SK-N-SH (cell line): Measurements from ENCODE around the gene FAM3C.

Experiments used
- EP300 ChIP-seq, 2 experiments: IDR thresholded peaks; 2 replicates each; pipeline versions ENCODE4 v1.4.0 to v1.6.1; 2012; ENCODE audit warnings: borderline replicate concordance in 1 of 2, low read depth in 1 of 2, low read length in 1 of 2
- JUND ChIP-seq: IDR thresholded peaks from 2 replicates; pipeline ENCODE4 v1.4.0; 2012
- MXI1 ChIP-seq: IDR thresholded peaks from 2 replicates; pipeline ENCODE4 v1.6.1; 2012; ENCODE audit warnings: mild to moderate bottlenecking, low read depth, low read length, improper control_type of control experiment
- POLR2AphosphoS5 ChIP-seq: IDR thresholded peaks from 2 replicates; pipeline ENCODE4 v1.6.1; 2012; ENCODE audit warnings: low read depth, low read length
- RFX5 ChIP-seq: IDR thresholded peaks from 2 replicates; pipeline ENCODE4 v1.6.1; 2012; ENCODE audit warnings: mild to moderate bottlenecking, improper control_type of control experiment, low read length
- SMC3 ChIP-seq: IDR thresholded peaks from 2 replicates; pipeline ENCODE4 v1.6.1; 2012; ENCODE audit warnings: low read depth, low read length, improper control_type of control experiment
- TAF1 ChIP-seq: IDR thresholded peaks from 2 replicates; pipeline ENCODE4 v1.6.1; 2012; ENCODE audit warnings: low read depth, mild to moderate bottlenecking, low read length, moderate library complexity, borderline replicate concordance
- ZBTB33 ChIP-seq: IDR thresholded peaks from 2 replicates; pipeline ENCODE4 v1.4.0; 2012; ENCODE audit warnings: low read depth, borderline replicate concordance
- TF ChIP-seq, protein P1 (sequence below): fragments of 200-600 bp; sonication (generic); IDR thresholded peaks from 2 replicates; pipeline ENCODE4 v1.6.1; 2017; ENCODE audit warnings: antibody characterized with exemption, mild to moderate bottlenecking, moderate library complexity
- TF ChIP-seq, protein P2 (sequence below): IDR thresholded peaks from 2 replicates; pipeline ENCODE4 v1.6.1; 2012; ENCODE audit warnings: mild to moderate bottlenecking, low read depth, low read length, moderate library complexity
- TF ChIP-seq, protein P3 (sequence below): fragments of 150-350 bp; IDR thresholded peaks from 2 replicates; pipeline ENCODE4 v1.6.1; 2017; ENCODE audit warnings: antibody characterized with exemption, low read length, low read depth, borderline replicate concordance
- TF ChIP-seq, protein P4 (sequence below): fragments of 150-350 bp; IDR thresholded peaks from 2 replicates; pipeline ENCODE4 v1.6.1; 2016; ENCODE audit warnings: mild to moderate bottlenecking, low read depth, low read length

- TF ChIP-seq, protein P1, sequence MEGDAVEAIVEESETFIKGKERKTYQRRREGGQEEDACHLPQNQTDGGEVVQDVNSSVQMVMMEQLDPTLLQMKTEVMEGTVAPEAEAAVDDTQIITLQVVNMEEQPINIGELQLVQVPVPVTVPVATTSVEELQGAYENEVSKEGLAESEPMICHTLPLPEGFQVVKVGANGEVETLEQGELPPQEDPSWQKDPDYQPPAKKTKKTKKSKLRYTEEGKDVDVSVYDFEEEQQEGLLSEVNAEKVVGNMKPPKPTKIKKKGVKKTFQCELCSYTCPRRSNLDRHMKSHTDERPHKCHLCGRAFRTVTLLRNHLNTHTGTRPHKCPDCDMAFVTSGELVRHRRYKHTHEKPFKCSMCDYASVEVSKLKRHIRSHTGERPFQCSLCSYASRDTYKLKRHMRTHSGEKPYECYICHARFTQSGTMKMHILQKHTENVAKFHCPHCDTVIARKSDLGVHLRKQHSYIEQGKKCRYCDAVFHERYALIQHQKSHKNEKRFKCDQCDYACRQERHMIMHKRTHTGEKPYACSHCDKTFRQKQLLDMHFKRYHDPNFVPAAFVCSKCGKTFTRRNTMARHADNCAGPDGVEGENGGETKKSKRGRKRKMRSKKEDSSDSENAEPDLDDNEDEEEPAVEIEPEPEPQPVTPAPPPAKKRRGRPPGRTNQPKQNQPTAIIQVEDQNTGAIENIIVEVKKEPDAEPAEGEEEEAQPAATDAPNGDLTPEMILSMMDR, result no peak
- no peak for TF ChIP-seq JUND
- TF ChIP-seq RFX5, result no peak
- TF ChIP-seq, protein P2, sequence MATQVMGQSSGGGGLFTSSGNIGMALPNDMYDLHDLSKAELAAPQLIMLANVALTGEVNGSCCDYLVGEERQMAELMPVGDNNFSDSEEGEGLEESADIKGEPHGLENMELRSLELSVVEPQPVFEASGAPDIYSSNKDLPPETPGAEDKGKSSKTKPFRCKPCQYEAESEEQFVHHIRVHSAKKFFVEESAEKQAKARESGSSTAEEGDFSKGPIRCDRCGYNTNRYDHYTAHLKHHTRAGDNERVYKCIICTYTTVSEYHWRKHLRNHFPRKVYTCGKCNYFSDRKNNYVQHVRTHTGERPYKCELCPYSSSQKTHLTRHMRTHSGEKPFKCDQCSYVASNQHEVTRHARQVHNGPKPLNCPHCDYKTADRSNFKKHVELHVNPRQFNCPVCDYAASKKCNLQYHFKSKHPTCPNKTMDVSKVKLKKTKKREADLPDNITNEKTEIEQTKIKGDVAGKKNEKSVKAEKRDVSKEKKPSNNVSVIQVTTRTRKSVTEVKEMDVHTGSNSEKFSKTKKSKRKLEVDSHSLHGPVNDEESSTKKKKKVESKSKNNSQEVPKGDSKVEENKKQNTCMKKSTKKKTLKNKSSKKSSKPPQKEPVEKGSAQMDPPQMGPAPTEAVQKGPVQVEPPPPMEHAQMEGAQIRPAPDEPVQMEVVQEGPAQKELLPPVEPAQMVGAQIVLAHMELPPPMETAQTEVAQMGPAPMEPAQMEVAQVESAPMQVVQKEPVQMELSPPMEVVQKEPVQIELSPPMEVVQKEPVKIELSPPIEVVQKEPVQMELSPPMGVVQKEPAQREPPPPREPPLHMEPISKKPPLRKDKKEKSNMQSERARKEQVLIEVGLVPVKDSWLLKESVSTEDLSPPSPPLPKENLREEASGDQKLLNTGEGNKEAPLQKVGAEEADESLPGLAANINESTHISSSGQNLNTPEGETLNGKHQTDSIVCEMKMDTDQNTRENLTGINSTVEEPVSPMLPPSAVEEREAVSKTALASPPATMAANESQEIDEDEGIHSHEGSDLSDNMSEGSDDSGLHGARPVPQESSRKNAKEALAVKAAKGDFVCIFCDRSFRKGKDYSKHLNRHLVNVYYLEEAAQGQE, result no peak
- TF ChIP-seq SMC3, result no peak
- no peak for TF ChIP-seq ZBTB33
- TF ChIP-seq POLR2AphosphoS5, result no peak
- TF ChIP-seq MXI1, result no peak
- TF ChIP-seq TAF1, result no peak
- TF ChIP-seq, protein P3, sequence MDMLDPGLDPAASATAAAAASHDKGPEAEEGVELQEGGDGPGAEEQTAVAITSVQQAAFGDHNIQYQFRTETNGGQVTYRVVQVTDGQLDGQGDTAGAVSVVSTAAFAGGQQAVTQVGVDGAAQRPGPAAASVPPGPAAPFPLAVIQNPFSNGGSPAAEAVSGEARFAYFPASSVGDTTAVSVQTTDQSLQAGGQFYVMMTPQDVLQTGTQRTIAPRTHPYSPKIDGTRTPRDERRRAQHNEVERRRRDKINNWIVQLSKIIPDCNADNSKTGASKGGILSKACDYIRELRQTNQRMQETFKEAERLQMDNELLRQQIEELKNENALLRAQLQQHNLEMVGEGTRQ, result no peak
- TF ChIP-seq, protein P4, sequence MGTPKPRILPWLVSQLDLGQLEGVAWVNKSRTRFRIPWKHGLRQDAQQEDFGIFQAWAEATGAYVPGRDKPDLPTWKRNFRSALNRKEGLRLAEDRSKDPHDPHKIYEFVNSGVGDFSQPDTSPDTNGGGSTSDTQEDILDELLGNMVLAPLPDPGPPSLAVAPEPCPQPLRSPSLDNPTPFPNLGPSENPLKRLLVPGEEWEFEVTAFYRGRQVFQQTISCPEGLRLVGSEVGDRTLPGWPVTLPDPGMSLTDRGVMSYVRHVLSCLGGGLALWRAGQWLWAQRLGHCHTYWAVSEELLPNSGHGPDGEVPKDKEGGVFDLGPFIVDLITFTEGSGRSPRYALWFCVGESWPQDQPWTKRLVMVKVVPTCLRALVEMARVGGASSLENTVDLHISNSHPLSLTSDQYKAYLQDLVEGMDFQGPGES, result no peak
- no peak for TF ChIP-seq EP300 (IDR thresholded peaks at IDR 0.05; ENCODE audit: borderline replicate concordance in 1 of 2, low read depth in 1 of 2, low read length in 1 of 2)
Observed at GRCh38 chr7:121431996-121432395, 35.9 kb upstream of the FAM3C start.
